ENCODE measurements around the gene MOV10. TPM values are rescaled to one million over a fixed set of nuclear protein-coding genes. Genes with fewer than 3 reads are reported as not detected.

MOV10 gene
- total and polyA plus RNA-seq, 2 of the 13 experiments (the other 11 are each of a cell fraction or from before 2014, with no cell fraction given) = 56.4 to 58.2 TPM

DNA sequence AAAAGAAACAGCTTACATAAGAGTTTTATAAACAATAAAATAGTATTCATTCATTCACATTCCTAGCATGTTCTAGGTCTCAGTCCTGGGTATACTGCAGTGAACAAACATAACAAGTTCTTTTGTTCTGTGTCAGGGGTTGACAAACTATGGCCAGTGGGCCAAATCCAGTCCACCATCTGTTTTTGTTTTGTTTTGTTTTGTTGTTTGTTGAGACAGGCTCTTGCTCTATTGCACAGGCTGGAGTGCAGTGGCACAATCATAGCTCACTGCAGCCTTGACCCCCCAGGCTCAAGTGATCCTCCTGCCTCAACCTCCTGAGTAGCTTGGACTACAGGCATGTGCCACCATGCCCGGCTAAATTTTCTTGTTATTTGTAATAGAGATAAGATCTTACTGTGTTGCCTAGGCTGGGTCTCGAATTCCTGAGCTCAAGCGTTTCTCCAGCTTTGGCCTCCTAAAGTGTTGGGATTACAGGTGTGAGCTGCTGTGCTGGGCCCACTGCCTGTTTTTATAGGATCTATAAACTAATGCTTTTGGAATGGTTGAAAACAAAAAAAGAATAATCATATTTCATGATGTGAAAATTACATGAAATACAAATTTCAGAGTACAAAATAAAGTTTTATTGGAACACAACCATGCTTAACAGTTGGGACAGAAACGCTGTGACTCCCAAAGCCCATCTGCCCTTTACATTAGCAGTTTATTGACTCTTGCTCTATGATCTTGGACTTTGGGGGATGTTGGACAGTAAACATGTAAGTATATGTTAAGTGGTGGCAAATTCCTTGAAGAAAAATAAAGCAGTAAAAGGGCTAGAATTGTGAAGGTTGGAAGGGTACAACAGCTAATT, 37.0 kb upstream of the MOV10 start (continued):
- TF ChIP-seq, protein P1, sequence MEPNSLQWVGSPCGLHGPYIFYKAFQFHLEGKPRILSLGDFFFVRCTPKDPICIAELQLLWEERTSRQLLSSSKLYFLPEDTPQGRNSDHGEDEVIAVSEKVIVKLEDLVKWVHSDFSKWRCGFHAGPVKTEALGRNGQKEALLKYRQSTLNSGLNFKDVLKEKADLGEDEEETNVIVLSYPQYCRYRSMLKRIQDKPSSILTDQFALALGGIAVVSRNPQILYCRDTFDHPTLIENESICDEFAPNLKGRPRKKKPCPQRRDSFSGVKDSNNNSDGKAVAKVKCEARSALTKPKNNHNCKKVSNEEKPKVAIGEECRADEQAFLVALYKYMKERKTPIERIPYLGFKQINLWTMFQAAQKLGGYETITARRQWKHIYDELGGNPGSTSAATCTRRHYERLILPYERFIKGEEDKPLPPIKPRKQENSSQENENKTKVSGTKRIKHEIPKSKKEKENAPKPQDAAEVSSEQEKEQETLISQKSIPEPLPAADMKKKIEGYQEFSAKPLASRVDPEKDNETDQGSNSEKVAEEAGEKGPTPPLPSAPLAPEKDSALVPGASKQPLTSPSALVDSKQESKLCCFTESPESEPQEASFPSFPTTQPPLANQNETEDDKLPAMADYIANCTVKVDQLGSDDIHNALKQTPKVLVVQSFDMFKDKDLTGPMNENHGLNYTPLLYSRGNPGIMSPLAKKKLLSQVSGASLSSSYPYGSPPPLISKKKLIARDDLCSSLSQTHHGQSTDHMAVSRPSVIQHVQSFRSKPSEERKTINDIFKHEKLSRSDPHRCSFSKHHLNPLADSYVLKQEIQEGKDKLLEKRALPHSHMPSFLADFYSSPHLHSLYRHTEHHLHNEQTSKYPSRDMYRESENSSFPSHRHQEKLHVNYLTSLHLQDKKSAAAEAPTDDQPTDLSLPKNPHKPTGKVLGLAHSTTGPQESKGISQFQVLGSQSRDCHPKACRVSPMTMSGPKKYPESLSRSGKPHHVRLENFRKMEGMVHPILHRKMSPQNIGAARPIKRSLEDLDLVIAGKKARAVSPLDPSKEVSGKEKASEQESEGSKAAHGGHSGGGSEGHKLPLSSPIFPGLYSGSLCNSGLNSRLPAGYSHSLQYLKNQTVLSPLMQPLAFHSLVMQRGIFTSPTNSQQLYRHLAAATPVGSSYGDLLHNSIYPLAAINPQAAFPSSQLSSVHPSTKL (CRISPR knock-in tag; IDR thresholded peaks at IDR 0.05) = peak; percentile 40; the same call in 1 of the 2 replicates
- TF ChIP-seq, protein P2, sequence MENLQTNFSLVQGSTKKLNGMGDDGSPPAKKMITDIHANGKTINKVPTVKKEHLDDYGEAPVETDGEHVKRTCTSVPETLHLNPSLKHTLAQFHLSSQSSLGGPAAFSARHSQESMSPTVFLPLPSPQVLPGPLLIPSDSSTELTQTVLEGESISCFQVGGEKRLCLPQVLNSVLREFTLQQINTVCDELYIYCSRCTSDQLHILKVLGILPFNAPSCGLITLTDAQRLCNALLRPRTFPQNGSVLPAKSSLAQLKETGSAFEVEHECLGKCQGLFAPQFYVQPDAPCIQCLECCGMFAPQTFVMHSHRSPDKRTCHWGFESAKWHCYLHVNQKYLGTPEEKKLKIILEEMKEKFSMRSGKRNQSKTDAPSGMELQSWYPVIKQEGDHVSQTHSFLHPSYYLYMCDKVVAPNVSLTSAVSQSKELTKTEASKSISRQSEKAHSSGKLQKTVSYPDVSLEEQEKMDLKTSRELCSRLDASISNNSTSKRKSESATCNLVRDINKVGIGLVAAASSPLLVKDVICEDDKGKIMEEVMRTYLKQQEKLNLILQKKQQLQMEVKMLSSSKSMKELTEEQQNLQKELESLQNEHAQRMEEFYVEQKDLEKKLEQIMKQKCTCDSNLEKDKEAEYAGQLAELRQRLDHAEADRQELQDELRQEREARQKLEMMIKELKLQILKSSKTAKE (CRISPR knock-in tag; IDR thresholded peaks at IDR 0.05; ENCODE audit: borderline replicate concordance) = no peak
- no peak for TF ChIP-seq ZMYM2 (CRISPR knock-in tag; IDR thresholded peaks at IDR 0.05)
- TF ChIP-seq ARHGAP35 (CRISPR knock-in tag; IDR thresholded peaks at IDR 0.05; ENCODE audit: borderline replicate concordance) = no peak
- no peak for TF ChIP-seq AFF4 (CRISPR knock-in tag; IDR thresholded peaks at IDR 0.05)
- no peak for TF ChIP-seq KDM6A (CRISPR knock-in tag; IDR thresholded peaks at IDR 0.05; ENCODE audit: low read depth)
- peak; percentile 85; the same call in 1 of the 2 replicates for TF ChIP-seq SOX5 (CRISPR knock-in tag; IDR thresholded peaks at IDR 0.05; ENCODE audit: borderline replicate concordance)
- no peak for TF ChIP-seq MAX (IDR thresholded peaks at IDR 0.05)
- no peak for TF ChIP-seq TMF1 (CRISPR knock-in tag; IDR thresholded peaks at IDR 0.05; ENCODE audit: low read depth)
- TF ChIP-seq ZNF10 (CRISPR knock-in tag; IDR thresholded peaks at IDR 0.05; ENCODE audit: borderline replicate concordance, low read depth) = no peak
- no peak for TF ChIP-seq MAFK (conservative IDR thresholded peaks at IDR 0.05 in 1 of 2, IDR thresholded peaks at IDR 0.05 in 1 of 2; ENCODE audit: low read length in 2 of 2)
- no peak for TF ChIP-seq FOXC1 (CRISPR knock-in tag; IDR thresholded peaks at IDR 0.05; ENCODE audit: borderline replicate concordance)
- TF ChIP-seq PAWR (CRISPR knock-in tag; IDR thresholded peaks at IDR 0.05; ENCODE audit: borderline replicate concordance) = no peak
- TF ChIP-seq SOX13 (IDR thresholded peaks at IDR 0.05) = no peak
- peak in 1 of 2 experiments; percentile 81; a peak in 2 of 4 replicates for TF ChIP-seq SOX13 (CRISPR knock-in tag; conservative IDR thresholded peaks at IDR 0.05 in 1 of 2, IDR thresholded peaks at IDR 0.05 in 1 of 2)
- TF ChIP-seq HMG20B (CRISPR knock-in tag; conservative IDR thresholded peaks at IDR 0.05) = no peak
- TF ChIP-seq ZNF724P (CRISPR knock-in tag; IDR thresholded peaks at IDR 0.05; ENCODE audit: borderline replicate concordance) = no peak
